LNCaP clone FGC (cell line): ENCODE measurements around the gene RNU6-9.
"Not testable (repeated sequence)": the region's sequence is repeated elsewhere in the genome, so short reads cannot be mapped to it uniquely, and the experiment has no call there.

Experiments
- DNase-seq: peaks from one replicate; pipeline ENCODE4 v3.0.0-alpha.2; 2011; ENCODE audit warnings: low read depth
- H3K4me3 ChIP-seq: 2 replicates; pipeline ENCODE4 v1.5.1; 2011; ENCODE audit warnings: mild to moderate bottlenecking, low read depth, low read length, control low read depth
- TF ChIP-seq, protein P1 (sequence below): IDR thresholded peaks from 2 replicates; pipeline ENCODE4 v1.5.1; 2012; ENCODE audit warnings: mild to moderate bottlenecking; ENCODE audit not compliant: control insufficient read depth, insufficient read depth; ENCODE audit errors: extremely low read depth

RNU6-9 gene

DNA sequence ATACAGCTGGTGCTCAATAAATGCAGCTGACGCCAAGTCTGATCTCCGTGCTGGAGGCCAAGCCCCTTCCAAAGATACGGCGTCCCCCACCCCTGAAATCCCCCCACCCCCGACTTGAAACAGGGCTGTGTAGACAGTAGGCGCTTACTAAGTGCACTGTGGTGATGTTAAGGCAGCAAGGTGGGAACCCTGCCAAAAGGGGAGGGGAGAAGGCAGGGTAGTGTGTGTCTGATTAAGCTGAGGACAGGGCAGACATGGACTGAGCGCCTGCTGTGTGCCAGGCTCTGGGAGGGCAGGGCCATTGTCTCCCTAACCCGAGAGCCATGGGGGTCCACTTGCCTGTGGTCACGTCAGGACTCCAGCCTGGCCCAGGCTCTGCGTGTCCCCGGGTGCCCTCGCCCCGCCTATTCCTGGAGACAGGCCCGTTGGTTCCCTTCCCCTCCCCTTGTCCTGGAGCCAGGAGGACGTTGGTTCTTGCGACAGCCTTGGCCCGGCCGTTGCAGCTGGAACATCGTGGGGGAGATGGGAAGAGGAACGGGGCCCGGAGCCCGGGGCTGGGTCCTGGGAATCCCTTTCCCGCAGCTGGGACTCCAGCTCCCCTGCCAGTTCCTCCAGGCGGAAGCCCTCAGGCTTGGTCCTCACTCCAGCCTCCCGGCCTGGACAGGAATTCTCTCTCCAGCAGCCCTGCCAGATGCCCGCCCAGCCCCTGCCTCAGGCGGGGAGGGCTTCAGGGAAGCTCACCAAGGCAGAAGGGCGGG is 42.9 kb upstream of the RNU6-9 start:
- DNase-seq = peak; percentile 63
- no peak overlapping the region for H3K4me3 ChIP-seq
- TF ChIP-seq, protein P1, sequence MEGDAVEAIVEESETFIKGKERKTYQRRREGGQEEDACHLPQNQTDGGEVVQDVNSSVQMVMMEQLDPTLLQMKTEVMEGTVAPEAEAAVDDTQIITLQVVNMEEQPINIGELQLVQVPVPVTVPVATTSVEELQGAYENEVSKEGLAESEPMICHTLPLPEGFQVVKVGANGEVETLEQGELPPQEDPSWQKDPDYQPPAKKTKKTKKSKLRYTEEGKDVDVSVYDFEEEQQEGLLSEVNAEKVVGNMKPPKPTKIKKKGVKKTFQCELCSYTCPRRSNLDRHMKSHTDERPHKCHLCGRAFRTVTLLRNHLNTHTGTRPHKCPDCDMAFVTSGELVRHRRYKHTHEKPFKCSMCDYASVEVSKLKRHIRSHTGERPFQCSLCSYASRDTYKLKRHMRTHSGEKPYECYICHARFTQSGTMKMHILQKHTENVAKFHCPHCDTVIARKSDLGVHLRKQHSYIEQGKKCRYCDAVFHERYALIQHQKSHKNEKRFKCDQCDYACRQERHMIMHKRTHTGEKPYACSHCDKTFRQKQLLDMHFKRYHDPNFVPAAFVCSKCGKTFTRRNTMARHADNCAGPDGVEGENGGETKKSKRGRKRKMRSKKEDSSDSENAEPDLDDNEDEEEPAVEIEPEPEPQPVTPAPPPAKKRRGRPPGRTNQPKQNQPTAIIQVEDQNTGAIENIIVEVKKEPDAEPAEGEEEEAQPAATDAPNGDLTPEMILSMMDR = no peak

DNA sequence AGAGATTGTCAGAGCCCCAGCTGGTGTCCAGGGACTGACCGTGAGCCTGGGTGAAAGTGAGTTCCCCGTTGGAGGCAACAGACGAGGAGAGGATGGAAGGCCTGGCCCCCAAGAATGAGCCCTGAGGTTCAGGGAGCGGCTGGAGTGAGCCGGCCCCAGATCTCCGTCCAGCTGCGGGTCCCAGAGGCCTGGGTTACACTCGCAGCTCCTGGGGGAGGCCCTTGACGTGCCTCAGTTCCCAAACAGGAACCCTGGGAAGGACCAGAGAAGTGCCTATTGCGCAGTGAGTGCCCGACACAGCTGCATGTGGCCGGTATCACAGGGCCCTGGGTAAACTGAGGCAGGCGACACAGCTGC is 42.3 kb upstream of the RNU6-9 start:
- TF ChIP-seq, protein P1 = no peak
- DNase-seq = no peak
- no peak overlapping the region for H3K4me3 ChIP-seq

DNA sequence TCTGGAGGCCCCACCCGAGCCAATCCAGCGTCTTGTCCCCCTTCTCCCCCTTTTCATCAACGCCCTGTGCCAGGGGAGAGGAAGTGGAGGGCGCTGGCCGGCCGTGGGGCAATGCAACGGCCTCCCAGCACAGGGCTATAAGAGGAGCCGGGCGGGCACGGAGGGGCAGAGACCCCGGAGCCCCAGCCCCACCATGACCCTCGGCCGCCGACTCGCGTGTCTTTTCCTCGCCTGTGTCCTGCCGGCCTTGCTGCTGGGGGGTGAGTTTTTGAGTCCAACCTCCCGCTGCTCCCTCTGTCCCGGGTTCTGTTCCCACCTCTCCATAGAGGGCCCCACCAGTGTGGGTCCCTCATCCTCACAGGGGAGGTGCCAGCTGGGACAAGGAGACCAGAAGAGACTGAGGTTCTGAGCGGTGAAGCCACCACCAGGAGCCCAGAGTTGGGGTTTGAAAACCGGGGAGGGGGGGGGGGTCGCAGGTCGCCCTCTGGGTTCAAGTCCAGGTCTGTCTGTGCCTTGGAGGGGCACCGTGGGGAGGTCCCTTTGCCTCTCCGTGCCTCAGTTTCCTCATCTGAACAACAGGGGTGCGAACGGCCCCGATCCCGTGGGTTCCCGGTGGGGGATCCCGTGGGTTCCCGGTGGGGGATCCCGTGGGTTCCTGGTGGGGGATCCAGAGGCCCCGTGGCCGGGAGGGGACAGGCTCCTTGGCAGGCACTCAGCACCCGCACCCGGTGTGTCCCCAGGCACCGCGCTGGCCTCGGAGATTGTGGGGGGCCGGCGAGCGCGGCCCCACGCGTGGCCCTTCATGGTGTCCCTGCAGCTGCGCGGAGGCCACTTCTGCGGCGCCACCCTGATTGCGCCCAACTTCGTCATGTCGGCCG is 40.9 kb upstream of the RNU6-9 start, which contains the start of gene ELANE:
TSS of gene ELANE (plus strand) at position 168 of the 878 bp plus-strand sequence. CDS start at position 194, 26 bp downstream.
- DNase-seq = no peak
- TF ChIP-seq, protein P1 = no peak
- H3K4me3 ChIP-seq = no peak within 1 kb of the TSS

- H3K4me3 ChIP-seq = no peak overlapping the region
- TF ChIP-seq, protein P1 = no peak
- no peak for DNase-seq
Measured at GRCh38 chr19:853014-853585, 40.2 kb upstream of the RNU6-9 start.

DNA sequence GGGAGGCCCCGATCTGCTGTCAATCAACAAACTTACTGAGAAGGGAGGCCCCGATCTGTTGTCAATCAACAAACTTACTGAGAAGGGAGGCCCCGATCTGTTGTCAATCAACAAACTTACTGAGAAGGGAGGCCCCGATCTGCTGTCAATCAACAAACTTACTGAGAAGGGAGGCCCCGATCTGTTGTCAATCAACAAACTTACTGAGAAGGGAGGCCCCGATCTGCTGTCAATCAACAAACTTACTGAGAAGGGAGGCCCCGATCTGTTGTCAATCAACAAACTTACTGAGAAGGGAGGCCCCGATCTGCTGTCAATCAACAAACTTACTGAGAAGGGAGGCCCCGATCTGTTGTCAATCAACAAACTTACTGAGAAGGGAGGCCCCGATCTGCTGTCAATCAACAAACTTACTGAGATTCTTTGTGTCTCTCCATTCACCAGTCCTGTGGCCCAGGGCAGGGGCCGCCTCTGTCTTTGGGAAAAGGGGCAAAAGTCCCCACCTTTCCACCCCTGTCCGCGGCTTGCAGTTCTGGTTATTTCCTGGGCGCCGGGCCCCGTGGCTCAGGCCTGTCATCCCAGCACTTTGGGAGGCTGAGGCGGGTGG is 39.6 kb upstream of the RNU6-9 start:
- not testable (repeated sequence) for DNase-seq

GRCh38 chr19:854549-854948 is 38.7 kb upstream of the RNU6-9 start:
- TF ChIP-seq, protein P1 = no peak
- H3K4me3 ChIP-seq = no peak overlapping the region
- no peak for DNase-seq

More for the DNA sequence above, 39.6 kb upstream of the RNU6-9 start:
- H3K4me3 ChIP-seq = not testable (repeated sequence)

DNA sequence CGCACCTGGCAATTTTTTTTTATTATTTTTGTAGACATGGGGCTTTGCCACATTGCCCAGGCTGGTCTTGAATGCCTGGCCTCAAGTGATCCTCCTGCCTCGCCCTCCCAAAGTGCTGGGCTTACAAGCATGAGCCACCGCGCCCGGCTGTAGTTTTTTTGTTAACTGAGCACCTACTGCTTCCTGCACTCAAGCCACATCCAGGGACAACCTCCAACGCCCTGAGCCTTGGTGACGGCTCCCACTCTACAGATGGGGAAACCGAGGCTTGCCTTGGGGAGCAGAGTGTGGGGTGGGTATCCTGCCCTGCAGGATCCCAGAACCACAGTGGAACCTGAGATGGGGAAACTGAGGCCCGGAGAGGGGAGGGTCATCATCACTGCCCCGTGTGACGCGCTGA is 38.1 kb upstream of the RNU6-9 start:
- TF ChIP-seq, protein P1 = no peak
- H3K4me3 ChIP-seq = no peak overlapping the region
- no peak for DNase-seq
